Gastrocnemius medialis (tissue), 4 donors: ENCODE data around the gene RNF213. TPM values are rescaled to one million over a fixed set of nuclear protein-coding genes. Genes with fewer than 3 reads are reported as not detected.
"Not testable (repeated sequence)": the region's sequence is repeated elsewhere in the genome, so short reads cannot be mapped to it uniquely, and the experiment has no call there.

ENCODE experiments used
- ATAC-seq, 2 donors: fragments of 150-250 bp; one replicate each; pipeline ENCODE4 v1.9.1; 2016
- DNase-seq, 2 donors: peaks; one replicate each; pipeline ENCODE4 v3.0.0-alpha.2; 2019
- H3K27ac ChIP-seq, 4 donors: fragments of 200-600 bp; sonication (generic); 1 replicate in 1 of 4; 2 replicates in 3 of 4; pipeline ENCODE4 v1.5.1; 2016 to 2018; ENCODE audit warnings: mild to moderate bottlenecking in 2 of 4, moderate library complexity in 1 of 4
- H3K27me3 ChIP-seq, 3 donors: fragments of 200-600 bp; sonication (generic) in 2 of 3; 1 replicate in 1 of 3; 2 replicates in 2 of 3; pipeline versions ENCODE4 v1.5.1 to v1.6.0; 2016 to 2019; ENCODE audit warnings: mild to moderate bottlenecking in 1 of 3, moderate library complexity in 1 of 3
- H3K36me3 ChIP-seq, 2 donors: fragments of 200-600 bp; sonication (generic) in 1 of 2; one replicate each; pipeline ENCODE4 v1.5.1; 2017 to 2018
- H3K4me1 ChIP-seq, 2 donors: fragments of 200-600 bp; sonication (generic) in 1 of 2; one replicate each; pipeline ENCODE4 v1.5.1; 2016 to 2017; ENCODE audit warnings: mild to moderate bottlenecking in 2 of 2
- H3K4me3 ChIP-seq, 4 donors: fragments of 200-600 bp; sonication (generic) in 3 of 4; 1 replicate in 1 of 4; 2 replicates in 3 of 4; pipeline ENCODE4 v1.5.1; 2016 to 2019; ENCODE audit warnings: mild to moderate bottlenecking in 2 of 4
- H3K9me3 ChIP-seq, 3 donors: fragments of 200-600 bp; sonication (generic) in 2 of 3; 1 replicate in 1 of 3; 2 replicates in 2 of 3; pipeline ENCODE4 v1.5.1; 2016 to 2019
- POLR2A ChIP-seq, 2 donors: fragments of 450-650 bp; IDR thresholded peaks; one replicate each; pipeline ENCODE4 v1.6.1; 2017; ENCODE audit warnings: antibody characterized with exemption in 2 of 2, mild to moderate bottlenecking in 2 of 2, moderate library complexity in 2 of 2
- in situ Hi-C, 4 donors: fragments of 200-750 bp; cut with MboI; loops; one replicate each; pipeline versions ENCODE4 v1.15.0 to v1.8.0; 2017; ENCODE audit warnings: low sequenced_read_pairs in 4 of 4
- intact Hi-C: fragments of 100-400 bp; cut with DNase I; formaldehyde crosslinking; loops from one replicate; pipeline ENCODE4 v1.15.1; 2023; ENCODE audit warnings: low total_unique reads
- total RNA-seq, 4 donors: library from RNA; depleted of rRNA; stranded (reverse); fragments of >200 nt; gene quantifications; one replicate each; pipeline versions ENCODE4 v1.1.0 to v1.2.3, GENCODE V29; 2016
- TF ChIP-seq, protein P1 (sequence below), 5 experiments: fragments of 450-650 bp in 3 of 5; fragments of 200-600 bp in 2 of 5; sonication (generic) in 2 of 5; IDR thresholded peaks in 4 of 5; conservative IDR thresholded peaks in 1 of 5; 1 replicate in 4 of 5; 2 replicates in 1 of 5; pipeline ENCODE4 v1.5.1; 2016 to 2019; ENCODE audit warnings: antibody characterized with exemption in 5 of 5, mild to moderate bottlenecking in 3 of 5, moderate library complexity in 3 of 5

Gene RNF213
- total RNA-seq, 4 donors from 2014 or later = 24.1 to 51.8 (median 28.6) TPM

DNA sequence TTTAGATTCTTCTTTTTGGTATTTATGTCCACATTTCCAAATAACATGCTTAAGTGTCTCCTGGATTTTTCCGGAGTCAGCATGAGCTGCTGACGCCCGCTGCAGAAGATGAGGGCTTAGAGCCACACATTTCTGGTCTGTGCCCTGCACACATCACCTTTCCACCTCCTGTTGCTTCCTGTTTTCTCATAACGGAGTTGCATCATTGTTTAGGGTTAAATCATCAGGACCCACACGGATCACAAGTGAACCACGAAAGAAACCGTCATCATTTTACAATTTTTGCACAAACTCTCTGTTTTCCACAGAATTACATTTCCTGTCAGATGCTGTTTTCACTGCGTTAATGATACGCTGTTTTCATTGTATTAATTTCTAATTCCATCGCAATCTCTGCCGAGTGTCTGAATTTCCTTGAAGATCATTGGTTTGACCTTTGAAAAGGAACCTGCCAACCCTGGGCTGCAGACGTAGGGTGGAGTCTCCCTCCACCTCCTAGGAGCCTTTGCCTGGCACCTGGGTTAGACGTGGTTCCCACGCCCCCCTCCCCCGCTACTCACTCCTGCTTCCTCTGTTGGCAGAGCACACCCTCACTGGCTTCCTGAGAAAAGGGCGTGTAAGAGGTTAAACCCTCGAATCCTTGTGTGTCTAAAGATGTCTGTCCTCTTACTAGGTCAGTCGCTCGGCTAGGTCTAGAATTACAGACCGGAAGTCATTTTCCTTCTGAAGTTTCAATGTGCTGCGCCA, 68.2 kb downstream of the RNF213 start:
- Histone ChIP-seq H3K36me3 (peaks cover 0 to 97% of the 10 kb centered on the region in 2 donors), H3K9me3 (no peaks in the 10 kb centered on the region), H3K27me3 (no peaks in the 10 kb centered on the region), H3K4me3 (no peak overlapping the region), H3K27ac (no peak overlapping the region), H3K4me1 (no peaks in the 10 kb centered on the region)
- intact Hi-C loops = no loop called here
- ATAC-seq (no peak), DNase-seq (no peak)
- TF ChIP-seq POLR2A (IDR thresholded peaks at IDR 0.05) = no peak
- TF ChIP-seq, protein P1, sequence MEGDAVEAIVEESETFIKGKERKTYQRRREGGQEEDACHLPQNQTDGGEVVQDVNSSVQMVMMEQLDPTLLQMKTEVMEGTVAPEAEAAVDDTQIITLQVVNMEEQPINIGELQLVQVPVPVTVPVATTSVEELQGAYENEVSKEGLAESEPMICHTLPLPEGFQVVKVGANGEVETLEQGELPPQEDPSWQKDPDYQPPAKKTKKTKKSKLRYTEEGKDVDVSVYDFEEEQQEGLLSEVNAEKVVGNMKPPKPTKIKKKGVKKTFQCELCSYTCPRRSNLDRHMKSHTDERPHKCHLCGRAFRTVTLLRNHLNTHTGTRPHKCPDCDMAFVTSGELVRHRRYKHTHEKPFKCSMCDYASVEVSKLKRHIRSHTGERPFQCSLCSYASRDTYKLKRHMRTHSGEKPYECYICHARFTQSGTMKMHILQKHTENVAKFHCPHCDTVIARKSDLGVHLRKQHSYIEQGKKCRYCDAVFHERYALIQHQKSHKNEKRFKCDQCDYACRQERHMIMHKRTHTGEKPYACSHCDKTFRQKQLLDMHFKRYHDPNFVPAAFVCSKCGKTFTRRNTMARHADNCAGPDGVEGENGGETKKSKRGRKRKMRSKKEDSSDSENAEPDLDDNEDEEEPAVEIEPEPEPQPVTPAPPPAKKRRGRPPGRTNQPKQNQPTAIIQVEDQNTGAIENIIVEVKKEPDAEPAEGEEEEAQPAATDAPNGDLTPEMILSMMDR (IDR thresholded peaks at IDR 0.05 in 4 of 5, conservative IDR thresholded peaks at IDR 0.05 in 1 of 5) = no peak
- in situ Hi-C loops = no loop called here

DNA sequence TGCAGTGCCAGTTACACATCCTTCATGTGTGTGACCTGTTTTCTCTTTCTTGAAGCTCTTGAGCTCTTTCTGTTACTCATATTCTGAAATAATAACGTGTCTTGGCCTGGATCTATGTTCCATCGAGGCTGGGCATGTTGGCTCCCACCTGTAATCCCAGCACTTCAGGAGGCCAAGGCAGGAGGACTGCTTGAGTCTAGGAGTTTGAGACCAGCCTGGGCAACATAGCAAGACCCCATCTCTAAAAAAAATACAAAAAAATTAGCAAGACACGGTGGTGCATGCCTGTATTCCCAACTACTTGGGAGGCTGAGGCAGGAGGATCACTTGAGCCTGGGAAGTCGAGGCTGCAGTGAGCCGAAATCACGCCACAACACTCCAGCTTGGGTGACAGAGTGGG, 68.8 kb downstream of the RNF213 start:
- peaks cover 0 to 97% of the 10 kb centered on the region in 2 donors for H3K36me3 ChIP-seq
- DNase-seq, in situ Hi-C loops, H3K4me1 ChIP-seq, ATAC-seq, intact Hi-C loops, H3K27me3 ChIP-seq, H3K27ac ChIP-seq, H3K9me3 ChIP-seq, H3K4me3 ChIP-seq: not testable (repeated sequence)

DNA sequence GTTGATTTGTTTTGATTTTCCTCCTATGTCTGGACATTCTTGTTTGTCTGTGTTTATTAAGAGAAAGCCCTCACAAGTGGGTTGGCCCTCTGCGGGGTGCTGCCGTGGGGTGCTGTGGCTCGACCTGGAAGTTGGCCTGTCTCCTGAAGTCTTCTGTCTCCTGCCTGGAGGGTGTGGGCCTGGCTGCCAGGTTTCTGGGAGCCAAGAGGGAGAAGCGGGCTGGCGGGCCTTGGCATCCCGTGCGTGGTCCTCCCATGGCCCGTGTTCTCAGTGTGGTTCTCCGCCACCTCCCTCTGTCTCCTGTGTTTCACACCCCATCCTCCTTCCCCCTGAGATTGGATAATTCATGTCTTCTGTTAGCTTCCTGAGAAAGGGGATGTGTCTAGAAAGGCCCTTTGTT, 69.6 kb downstream of the RNF213 start:
- DNase-seq = no peak
- Histone ChIP-seq H3K27ac (no peak overlapping the region), H3K36me3 (peaks cover 0 to 97% of the 10 kb centered on the region in 2 donors), H3K4me3 (no peak overlapping the region), H3K9me3 (no peaks in the 10 kb centered on the region), H3K27me3 (no peaks in the 10 kb centered on the region), H3K4me1 (no peaks in the 10 kb centered on the region)
- in situ Hi-C loops (no loop called here), intact Hi-C loops (no loop called here)
- TF ChIP-seq POLR2A (IDR thresholded peaks at IDR 0.05) = no peak
- TF ChIP-seq, protein P1 (IDR thresholded peaks at IDR 0.05 in 4 of 5, conservative IDR thresholded peaks at IDR 0.05 in 1 of 5) = no peak
- ATAC-seq = no peak

DNA sequence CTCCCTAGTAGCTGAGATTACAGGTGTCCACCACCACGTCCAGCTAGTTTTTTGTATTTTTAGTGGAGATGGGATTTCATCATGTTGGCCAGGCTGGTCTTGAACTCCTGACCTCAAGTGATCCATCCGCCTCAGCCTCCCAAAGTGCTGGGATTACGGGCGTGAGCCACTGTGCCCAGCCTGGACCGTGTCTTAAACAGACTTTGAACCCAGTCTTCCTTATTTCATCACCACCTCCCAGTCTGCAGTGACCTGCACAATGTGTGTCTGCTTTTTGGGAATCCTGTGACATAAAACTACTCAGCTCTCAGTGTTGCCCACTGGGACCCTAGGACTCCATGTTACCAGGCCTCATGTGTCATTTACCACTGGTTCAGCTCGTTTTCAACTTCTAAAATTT, 70.3 kb downstream of the RNF213 start:
- intact Hi-C loops, H3K4me1 ChIP-seq, H3K4me3 ChIP-seq, H3K27ac ChIP-seq, H3K27me3 ChIP-seq, H3K9me3 ChIP-seq, DNase-seq, ATAC-seq, in situ Hi-C loops: not testable (repeated sequence)
- peaks cover 0 to 95% of the 10 kb centered on the region in 2 donors for H3K36me3 ChIP-seq

DNA sequence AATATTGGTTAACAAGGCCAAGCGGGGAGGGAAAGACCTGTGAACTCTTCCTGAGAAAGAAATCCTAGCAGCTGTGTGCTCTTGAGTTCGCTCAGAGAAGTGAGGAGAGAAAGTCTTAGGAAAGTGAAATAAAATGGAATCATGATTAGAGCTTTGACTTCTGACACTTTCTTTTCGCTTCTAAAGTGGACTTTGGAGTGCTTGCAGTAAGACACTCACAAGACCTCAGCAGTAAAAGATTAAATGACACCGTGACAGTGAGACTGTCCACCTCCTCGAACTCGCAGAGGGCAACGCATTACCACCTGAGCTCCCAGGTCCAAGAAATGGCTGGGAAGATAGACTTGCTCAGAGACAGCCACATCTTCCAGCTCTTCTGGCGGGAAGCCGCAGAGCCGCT, 71.2 kb downstream of the RNF213 start:
- Histone ChIP-seq H3K4me3 (no peak overlapping the region), H3K27ac (no peak overlapping the region), H3K4me1 (no peaks in the 10 kb centered on the region), H3K36me3 (peaks cover 3 to 95% of the 10 kb centered on the region in 2 donors), H3K27me3 (no peaks in the 10 kb centered on the region), H3K9me3 (no peaks in the 10 kb centered on the region)
- DNase-seq (no peak), ATAC-seq (no peak)
- in situ Hi-C loops (no loop called here), intact Hi-C loops (no loop called here)
- TF ChIP-seq, protein P1 (IDR thresholded peaks at IDR 0.05 in 4 of 5, conservative IDR thresholded peaks at IDR 0.05 in 1 of 5) = no peak
